Measurements from ENCODE around the gene PLSCR5.

Gene PLSCR5

DNA sequence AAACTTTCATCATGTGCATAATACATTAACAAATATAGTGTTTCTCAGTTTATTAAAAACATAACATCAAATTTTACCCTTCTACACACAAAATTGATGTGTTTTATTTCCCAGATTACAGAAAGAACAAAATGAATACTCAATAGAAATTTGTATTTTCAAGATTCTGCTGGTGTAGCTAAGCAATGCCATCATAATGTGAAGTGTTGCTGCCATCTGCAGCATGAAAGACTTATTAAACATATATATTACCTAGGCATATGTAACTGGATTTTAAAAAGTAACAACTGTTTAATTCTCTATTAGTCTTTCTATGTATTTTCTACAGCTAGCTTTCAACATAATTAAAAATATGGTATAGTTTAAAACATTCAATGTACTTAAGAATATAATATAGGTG lies 27.5 kb downstream of the PLSCR5 start:
- Histone ChIP-seq H3K4me3 (ENCODE audit: low read depth, low read length, poor library complexity, severe bottlenecking) (no peak overlapping the region), H3F3A (ENCODE audit: insufficient read depth, low read length) (no peaks in the 10 kb centered on the region), H3K9me3 (ENCODE audit: low read length) (peaks cover 2% of the 10 kb centered on the region; the same call in 1 of the 2 replicates), H3K4me2 (ENCODE audit: low read length) (no peak overlapping the region), H3K4me1 (ENCODE audit: insufficient read depth, low read length, severe bottlenecking) (peaks cover 5% of the 10 kb centered on the region), H4K20me1 (ENCODE audit: insufficient read depth, low read length) (no peaks in the 10 kb centered on the region), H3K9me2 (ENCODE audit: low read depth, low read length) (no peaks in the 10 kb centered on the region), H3K36me3 (ENCODE audit: insufficient read depth, low read length) (no peaks in the 10 kb centered on the region), H3K9ac (ENCODE audit: low read length) (no peak overlapping the region), H2AFZ (ENCODE audit: low read length) (no peak overlapping the region), H3K27ac (ENCODE audit: low read depth, low read length, poor library complexity, severe bottlenecking) (no peak overlapping the region), H3K79me2 (ENCODE audit: insufficient read depth, low read length) (no peaks in the 10 kb centered on the region), H3K27me3 (ENCODE audit: insufficient read depth, low read length) (no peaks in the 10 kb centered on the region)
- TF ChIP-seq EZH2 (IDR thresholded peaks at IDR 0.05; ENCODE audit: borderline replicate concordance, low read length) = no peak
- TF ChIP-seq, protein P1, sequence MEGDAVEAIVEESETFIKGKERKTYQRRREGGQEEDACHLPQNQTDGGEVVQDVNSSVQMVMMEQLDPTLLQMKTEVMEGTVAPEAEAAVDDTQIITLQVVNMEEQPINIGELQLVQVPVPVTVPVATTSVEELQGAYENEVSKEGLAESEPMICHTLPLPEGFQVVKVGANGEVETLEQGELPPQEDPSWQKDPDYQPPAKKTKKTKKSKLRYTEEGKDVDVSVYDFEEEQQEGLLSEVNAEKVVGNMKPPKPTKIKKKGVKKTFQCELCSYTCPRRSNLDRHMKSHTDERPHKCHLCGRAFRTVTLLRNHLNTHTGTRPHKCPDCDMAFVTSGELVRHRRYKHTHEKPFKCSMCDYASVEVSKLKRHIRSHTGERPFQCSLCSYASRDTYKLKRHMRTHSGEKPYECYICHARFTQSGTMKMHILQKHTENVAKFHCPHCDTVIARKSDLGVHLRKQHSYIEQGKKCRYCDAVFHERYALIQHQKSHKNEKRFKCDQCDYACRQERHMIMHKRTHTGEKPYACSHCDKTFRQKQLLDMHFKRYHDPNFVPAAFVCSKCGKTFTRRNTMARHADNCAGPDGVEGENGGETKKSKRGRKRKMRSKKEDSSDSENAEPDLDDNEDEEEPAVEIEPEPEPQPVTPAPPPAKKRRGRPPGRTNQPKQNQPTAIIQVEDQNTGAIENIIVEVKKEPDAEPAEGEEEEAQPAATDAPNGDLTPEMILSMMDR (IDR thresholded peaks at IDR 0.05; ENCODE audit: low read length) = peak; percentile 64

DNA sequence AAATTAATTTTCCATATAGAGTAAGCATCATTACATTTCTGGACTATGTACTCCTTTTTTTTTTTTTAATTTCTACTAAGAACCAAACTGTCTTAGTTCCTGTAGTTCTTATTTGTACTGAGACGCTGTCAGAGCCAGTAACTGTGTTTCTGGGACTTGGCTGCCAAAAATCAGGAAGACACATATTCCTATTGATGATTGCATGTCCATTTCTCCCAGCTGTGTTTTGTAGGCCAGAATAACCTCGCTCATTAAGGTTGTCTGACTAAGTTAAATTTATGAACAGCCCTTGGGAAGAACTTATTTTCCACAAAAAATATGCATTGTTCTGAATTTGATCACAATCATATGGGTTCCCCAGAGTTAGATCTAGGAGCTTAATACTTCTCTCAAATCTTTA lies 29.5 kb downstream of the PLSCR5 start:
- TF ChIP-seq, protein P1 (IDR thresholded peaks at IDR 0.05; ENCODE audit: low read length) = no peak
- no peak for TF ChIP-seq EZH2 (IDR thresholded peaks at IDR 0.05; ENCODE audit: borderline replicate concordance, low read length)
- Histone ChIP-seq H3K36me3 (ENCODE audit: insufficient read depth, low read length) (no peaks in the 10 kb centered on the region), H2AFZ (ENCODE audit: low read length) (no peak overlapping the region), H3K4me1 (ENCODE audit: insufficient read depth, low read length, severe bottlenecking) (no peaks in the 10 kb centered on the region), H3K4me3 (ENCODE audit: low read depth, low read length, poor library complexity, severe bottlenecking) (no peak overlapping the region), H3K9ac (ENCODE audit: low read length) (no peak overlapping the region), H4K20me1 (ENCODE audit: insufficient read depth, low read length) (no peaks in the 10 kb centered on the region), H3K9me2 (ENCODE audit: low read depth, low read length) (no peaks in the 10 kb centered on the region), H3K9me3 (ENCODE audit: low read length) (no peaks in the 10 kb centered on the region), H3K4me2 (ENCODE audit: low read length) (no peak overlapping the region), H3F3A (ENCODE audit: insufficient read depth, low read length) (no peaks in the 10 kb centered on the region), H3K27me3 (ENCODE audit: insufficient read depth, low read length) (no peaks in the 10 kb centered on the region), H3K27ac (ENCODE audit: low read depth, low read length, poor library complexity, severe bottlenecking) (no peak overlapping the region), H3K79me2 (ENCODE audit: insufficient read depth, low read length) (no peaks in the 10 kb centered on the region)

DNA sequence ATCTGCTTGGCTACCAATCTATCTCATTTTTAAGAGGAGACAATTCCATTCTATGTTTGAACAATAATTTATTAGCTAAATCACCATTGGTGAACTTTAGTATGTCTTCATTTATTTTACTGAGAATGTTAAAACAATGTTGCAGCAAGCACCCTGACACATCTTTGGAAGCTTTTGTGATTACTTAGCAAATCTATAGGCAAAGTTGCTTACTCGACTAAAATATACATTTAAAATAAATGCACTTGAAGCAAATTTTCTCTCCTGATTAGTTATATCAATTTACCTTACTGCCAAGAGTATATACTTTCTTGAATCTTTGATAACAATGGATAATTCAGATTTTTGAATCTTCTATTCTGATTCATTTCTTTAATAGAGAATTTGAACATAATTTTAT lies 31.0 kb downstream of the PLSCR5 start:
- H3K4me2 ChIP-seq (ENCODE audit: low read length) = no peak overlapping the region
- H2AFZ ChIP-seq (ENCODE audit: low read length) = no peak overlapping the region
- no peaks in the 10 kb centered on the region for H3K27me3 ChIP-seq (ENCODE audit: insufficient read depth, low read length)
- TF ChIP-seq, protein P1 (IDR thresholded peaks at IDR 0.05; ENCODE audit: low read length) = no peak
- no peak for TF ChIP-seq EZH2 (IDR thresholded peaks at IDR 0.05; ENCODE audit: borderline replicate concordance, low read length)
- no peaks in the 10 kb centered on the region for H3K9me3 ChIP-seq (ENCODE audit: low read length)
- no peak overlapping the region for H3K27ac ChIP-seq (ENCODE audit: low read depth, low read length, poor library complexity, severe bottlenecking)
- no peak overlapping the region for H3K9ac ChIP-seq (ENCODE audit: low read length)
- H3K4me1 ChIP-seq (ENCODE audit: insufficient read depth, low read length, severe bottlenecking) = no peaks in the 10 kb centered on the region
- H3K36me3 ChIP-seq (ENCODE audit: insufficient read depth, low read length) = no peaks in the 10 kb centered on the region
- H3K79me2 ChIP-seq (ENCODE audit: insufficient read depth, low read length) = no peaks in the 10 kb centered on the region
- no peaks in the 10 kb centered on the region for H4K20me1 ChIP-seq (ENCODE audit: insufficient read depth, low read length)
- H3F3A ChIP-seq (ENCODE audit: insufficient read depth, low read length) = no peaks in the 10 kb centered on the region
- no peaks in the 10 kb centered on the region for H3K9me2 ChIP-seq (ENCODE audit: low read depth, low read length)
- no peak overlapping the region for H3K4me3 ChIP-seq (ENCODE audit: low read depth, low read length, poor library complexity, severe bottlenecking)
